ENCODE results near the gene EXOC2. TPM values are rescaled to one million over a fixed set of nuclear protein-coding genes. Genes with fewer than 3 reads are reported as not detected.

EXOC2 gene
- total RNA-seq, 1 experiment from 2014 or later, result 24.5 TPM

- no peak overlapping the region for H3K4me3 ChIP-seq (replicated peaks in 1 of 2; ENCODE audit: low read depth in 1 of 2, low read length in 2 of 2)
- DNase-seq (ENCODE audit: low read depth, low spot score) (no peak), ATAC-seq (no peak)
- no peak overlapping the region for H3K9ac ChIP-seq (ENCODE audit: low read length)
- intact Hi-C loops (cut with micrococcal nuclease), result no loop called here
- H3K27me3 ChIP-seq (ENCODE audit: insufficient read depth, low read length), result no peaks in the 10 kb centered on the region
- no peaks in the 10 kb centered on the region for H3K9me2 ChIP-seq (ENCODE audit: insufficient read depth)
- no TSS peak for BruUV-seq (replicated peaks)
- H2AFZ ChIP-seq (ENCODE audit: low read depth, low read length, poor library complexity, severe bottlenecking), result no peak overlapping the region
- H3K79me2 ChIP-seq (ENCODE audit: insufficient read depth, low read length), result peaks cover 72% of the 10 kb centered on the region
- TF ChIP-seq ZNF274 (IDR thresholded peaks at IDR 0.05; ENCODE audit: low read depth, low read length), result no peak
- no peak for TF ChIP-seq CEBPB (IDR thresholded peaks at IDR 0.05; ENCODE audit: low read depth)
- TF ChIP-seq EZH2 (IDR thresholded peaks at IDR 0.05), result no peak
- no peak overlapping the region for H3K27ac ChIP-seq (ENCODE audit: low read depth, low read length)
- H4K20me1 ChIP-seq (ENCODE audit: insufficient read depth), result no peaks in the 10 kb centered on the region
- RAD21 ChIA-PET (ENCODE audit: low non-redundant PET in 1 of 2, low total read pairs in 2 of 2, uncharacterized antibody in 2 of 2, unreplicated experiment in 2 of 2), result no interaction called here
- CTCF ChIA-PET, result no interaction called here
- no peaks in the 10 kb centered on the region for H3K9me3 ChIP-seq (ENCODE audit: control insufficient read depth in 1 of 2, insufficient read depth in 1 of 2, low read depth in 1 of 2, low read length in 2 of 2)
- no peak overlapping the region for H3K4me2 ChIP-seq (ENCODE audit: low read length)
- POLR2A ChIA-PET, result no interaction called here
- peaks cover 0 to 8% of the 10 kb centered on the region in 2 experiments; a peak in 2 of 4 replicates for H3K4me1 ChIP-seq (ENCODE audit: control insufficient read depth in 1 of 2, insufficient read depth in 2 of 2, low read length in 2 of 2)
- no peaks in the 10 kb centered on the region for H3K36me3 ChIP-seq (ENCODE audit: control insufficient read depth in 1 of 2, insufficient read depth in 2 of 2, low read length in 2 of 2)
Measured at GRCh38 chr6:678520-678919, 14.4 kb downstream of the EXOC2 start.

GRCh38 chr6:677919-678318 is 15.0 kb downstream of the EXOC2 start:
- BruUV-seq (replicated peaks), result no TSS peak
- H3K9me3 ChIP-seq (ENCODE audit: control insufficient read depth in 1 of 2, insufficient read depth in 1 of 2, low read depth in 1 of 2, low read length in 2 of 2), result no peaks in the 10 kb centered on the region
- H3K79me2 ChIP-seq (ENCODE audit: insufficient read depth, low read length), result peaks cover 69% of the 10 kb centered on the region
- POLR2A ChIA-PET, result no interaction called here
- intact Hi-C loops (cut with micrococcal nuclease), result no loop called here
- no peaks in the 10 kb centered on the region for H3K27me3 ChIP-seq (ENCODE audit: insufficient read depth, low read length)
- H3K27ac ChIP-seq (ENCODE audit: low read depth, low read length), result no peak overlapping the region
- H3K9me2 ChIP-seq (ENCODE audit: insufficient read depth), result no peaks in the 10 kb centered on the region
- H3K4me1 ChIP-seq (ENCODE audit: control insufficient read depth in 1 of 2, insufficient read depth in 2 of 2, low read length in 2 of 2), result peaks cover 0 to 8% of the 10 kb centered on the region in 2 experiments; a peak in 2 of 4 replicates
- H4K20me1 ChIP-seq (ENCODE audit: insufficient read depth), result no peaks in the 10 kb centered on the region
- H3K9ac ChIP-seq (ENCODE audit: low read length), result no peak overlapping the region
- RAD21 ChIA-PET (ENCODE audit: low non-redundant PET in 1 of 2, low total read pairs in 2 of 2, uncharacterized antibody in 2 of 2, unreplicated experiment in 2 of 2), result no interaction called here
- TF ChIP-seq JUND (IDR thresholded peaks at IDR 0.05), result no peak
- no peak for TF ChIP-seq ELF1 (IDR thresholded peaks at IDR 0.05; ENCODE audit: borderline replicate concordance, low read depth)
- TF ChIP-seq EZH2phosphoT487 (IDR thresholded peaks at IDR 0.05; ENCODE audit: borderline replicate concordance), result no peak
- TF ChIP-seq ZNF274 (IDR thresholded peaks at IDR 0.05; ENCODE audit: low read depth, low read length), result no peak
- no peak for TF ChIP-seq MAX (IDR thresholded peaks at IDR 0.05)
- TF ChIP-seq EZH2 (IDR thresholded peaks at IDR 0.05), result no peak
- TF ChIP-seq CBX3 (IDR thresholded peaks at IDR 0.05; ENCODE audit: low read depth), result no peak
- TF ChIP-seq FOSL1 (IDR thresholded peaks at IDR 0.05; ENCODE audit: low read depth), result no peak
- TF ChIP-seq EGR1 (IDR thresholded peaks at IDR 0.05; ENCODE audit: low read depth), result no peak
- TF ChIP-seq ZFX (IDR thresholded peaks at IDR 0.05), result no peak
- TF ChIP-seq YY1 (IDR thresholded peaks at IDR 0.05; ENCODE audit: extremely low read depth, insufficient replicate concordance, low read depth, low read length), result no peak
- TF ChIP-seq TCF7L2 (IDR thresholded peaks at IDR 0.05; ENCODE audit: borderline replicate concordance, extremely low read depth, insufficient read depth, insufficient read length), result no peak
- no peak for TF ChIP-seq POLR2A (IDR thresholded peaks at IDR 0.05; ENCODE audit: borderline replicate concordance, extremely low read depth, insufficient read depth, insufficient read length)
- TF ChIP-seq CTCF (IDR thresholded peaks at IDR 0.05 in 2 of 3, conservative IDR thresholded peaks at IDR 0.05 in 1 of 3; ENCODE audit: borderline replicate concordance in 1 of 3, insufficient read depth in 1 of 3, low read depth in 2 of 3, low read length in 2 of 3), result no peak
- TF ChIP-seq SIN3A (IDR thresholded peaks at IDR 0.05; ENCODE audit: low read depth), result no peak
- TF ChIP-seq ATF3 (IDR thresholded peaks at IDR 0.05), result no peak
- H3K4me3 ChIP-seq (replicated peaks in 1 of 2; ENCODE audit: low read depth in 1 of 2, low read length in 2 of 2), result no peak overlapping the region
- DNase-seq (ENCODE audit: low read depth, low spot score) (no peak), ATAC-seq (no peak)
- H2AFZ ChIP-seq (ENCODE audit: low read depth, low read length, poor library complexity, severe bottlenecking), result no peak overlapping the region
- CTCF ChIA-PET, result no interaction called here
- H3K4me2 ChIP-seq (ENCODE audit: low read length), result no peak overlapping the region
- no peaks in the 10 kb centered on the region for H3K36me3 ChIP-seq (ENCODE audit: control insufficient read depth in 1 of 2, insufficient read depth in 2 of 2, low read length in 2 of 2)

Measured in HCT116 (cell line).